CD14-positive monocyte (primary cell): Measurements from ENCODE around the gene FKBP15. TPM values are rescaled to one million over a fixed set of nuclear protein-coding genes. Genes with fewer than 3 reads are reported as not detected.

Source experiments
- DNase-seq, 3 donors: peaks; one replicate each; pipeline ENCODE4 v3.0.0-alpha.2; 2011 to 2022
- H2AFZ ChIP-seq: 2 replicates; pipeline ENCODE4 v1.6.0; 2012; ENCODE audit warnings: mild to moderate bottlenecking, low read depth, low read length, inconsistent platforms; ENCODE audit not compliant: insufficient read depth, poor library complexity, severe bottlenecking
- H3K27ac ChIP-seq, 2 donors: 1 replicate in 1 of 2; 2 replicates in 1 of 2; pipeline ENCODE4 v1.5.1; 2012 to 2013; ENCODE audit warnings: low read length in 2 of 2, control low read depth in 1 of 2, inconsistent platforms in 1 of 2, low read depth in 1 of 2, mild to moderate bottlenecking in 1 of 2
- H3K27me3 ChIP-seq, 2 donors: one replicate each; pipeline versions ENCODE4 v1.6.0 to v1.6.1; 2011 to 2013; ENCODE audit warnings: low read length in 2 of 2; ENCODE audit not compliant: control insufficient read depth in 2 of 2, insufficient read depth in 2 of 2
- H3K36me3 ChIP-seq, 2 donors: replicated peaks in 1 of 2; 1 replicate in 1 of 2; 2 replicates in 1 of 2; pipeline versions ENCODE4 v1.5.1 to v1.6.1; 2012 to 2013; ENCODE audit warnings: low read length in 2 of 2, control low read depth in 1 of 2, inconsistent platforms in 1 of 2, mild to moderate bottlenecking in 1 of 2; ENCODE audit not compliant: insufficient read depth in 2 of 2, control insufficient read depth in 1 of 2
- H3K4me1 ChIP-seq, 2 donors: 1 replicate in 1 of 2; 2 replicates in 1 of 2; pipeline versions ENCODE4 v1.5.1 to v1.6.1; 2012 to 2013; ENCODE audit warnings: low read length in 2 of 2, control low read depth in 1 of 2, inconsistent platforms in 1 of 2, mild to moderate bottlenecking in 1 of 2, moderate library complexity in 1 of 2; ENCODE audit not compliant: insufficient read depth in 2 of 2, control insufficient read depth in 1 of 2
- H3K4me2 ChIP-seq: replicated peaks from 2 replicates; pipeline ENCODE3; 2012; ENCODE audit warnings: low read length, moderate library complexity, mild to moderate bottlenecking; ENCODE audit not compliant: poor library complexity, severe bottlenecking; ENCODE audit errors: extremely low read depth
- H3K4me3 ChIP-seq, 3 experiments: fragments of 200-600 bp in 1 of 3; sonication (generic) in 1 of 3; replicated peaks in 1 of 3; 1 replicate in 2 of 3; 2 replicates in 1 of 3; pipeline ENCODE4 v1.5.1; 2011 to 2013; ENCODE audit warnings: low read length in 3 of 3, mild to moderate bottlenecking in 3 of 3, control low read depth in 2 of 3, low read depth in 2 of 3, inconsistent platforms in 1 of 3, moderate library complexity in 1 of 3
- H3K79me2 ChIP-seq: 2 replicates; pipeline ENCODE4 v1.6.0; 2012; ENCODE audit warnings: mild to moderate bottlenecking, control low read depth, inconsistent platforms, low read length, moderate library complexity; ENCODE audit not compliant: insufficient read depth
- H3K9ac ChIP-seq: 2 replicates; pipeline ENCODE4 v1.6.0; 2017; ENCODE audit warnings: low read length, mild to moderate bottlenecking; ENCODE audit not compliant: insufficient read depth, poor library complexity, severe bottlenecking
- H3K9me3 ChIP-seq, 2 donors: replicated peaks in 1 of 2; 1 replicate in 1 of 2; 2 replicates in 1 of 2; pipeline versions ENCODE4 v1.5.1 to v1.6.1; 2012 to 2013; ENCODE audit warnings: low read length in 2 of 2, control low read depth in 1 of 2; ENCODE audit not compliant: control insufficient read depth in 1 of 2, insufficient read depth in 1 of 2
- H4K20me1 ChIP-seq: 2 replicates; pipeline ENCODE4 v1.6.0; 2012; ENCODE audit warnings: mild to moderate bottlenecking, low read length, control low read depth, moderate library complexity; ENCODE audit not compliant: insufficient read depth
- H3K27ac Mint-ChIP-seq, 7 donors: one replicate each; pipeline ENCODE4 v1.8.0; 2020; ENCODE audit warnings: mild to moderate bottlenecking in 7 of 7, mixed read lengths in 7 of 7, moderate library complexity in 6 of 7, inconsistent platforms in 2 of 7
- H3K27me3 Mint-ChIP-seq, 3 donors: one replicate each; pipeline ENCODE4 v1.8.0; 2021 to 2022; ENCODE audit warnings: low read depth in 3 of 3, mild to moderate bottlenecking in 3 of 3, mixed read lengths in 3 of 3, moderate library complexity in 3 of 3, inconsistent platforms in 1 of 3
- H3K36me3 Mint-ChIP-seq, 2 donors: one replicate each; pipeline ENCODE4 v1.8.0; 2020; ENCODE audit warnings: mixed read lengths in 2 of 2, inconsistent platforms in 1 of 2, mild to moderate bottlenecking in 1 of 2
- H3K4me1 Mint-ChIP-seq: one replicate; pipeline ENCODE4 v1.8.0; 2020; ENCODE audit warnings: mild to moderate bottlenecking, mixed read lengths
- H3K4me3 Mint-ChIP-seq, 2 donors: one replicate each; pipeline ENCODE4 v1.8.0; 2020; ENCODE audit warnings: mild to moderate bottlenecking in 2 of 2, mixed read lengths in 2 of 2, moderate library complexity in 1 of 2
- H3K9me3 Mint-ChIP-seq, 7 donors: one replicate each; pipeline ENCODE4 v1.8.0; 2020 to 2022; ENCODE audit warnings: mixed read lengths in 7 of 7, mild to moderate bottlenecking in 6 of 7, moderate library complexity in 6 of 7, inconsistent platforms in 2 of 7
- WGBS: methylation state at CpG from one replicate; pipeline ENCODE4 v1.1.5; 2013; ENCODE audit warnings: missing lambda C conversion rate; ENCODE audit not compliant: insufficient coverage; 5-methylcytosine and 5-hydroxymethylcytosine counted together
- intact Hi-C, 2 donors: fragments of 100-400 bp; cut with micrococcal nuclease; formaldehyde crosslinking; loops; one replicate each; pipeline versions ENCODE4 v1.15.0 to v1.15.1; 2023
- polyA plus RNA-seq, 3 donors: library from polyadenylated mRNA; depleted of rRNA in 1 of 3; unstranded in 2 of 3; stranded (reverse) in 1 of 3; fragments of 300-500 nt in 2 of 3; fragments of >200 nt in 1 of 3; fragmentation: Illumina TruSeq in 2 of 3; gene quantifications; 1 replicate in 2 of 3; 2 replicates in 1 of 3; pipeline ENCODE4 v1.2.3, GENCODE V29; 2012 to 2021
- TF ChIP-seq, protein P1 (sequence below): fragments of 200-600 bp; IDR thresholded peaks from one replicate; pipeline ENCODE4 v1.8.0; 2022; ENCODE audit warnings: antibody characterized with exemption, mild to moderate bottlenecking

The FKBP15 gene
- polyA plus RNA-seq, 3 donors = 32.3 to 120 (median 55.7) TPM

DNA sequence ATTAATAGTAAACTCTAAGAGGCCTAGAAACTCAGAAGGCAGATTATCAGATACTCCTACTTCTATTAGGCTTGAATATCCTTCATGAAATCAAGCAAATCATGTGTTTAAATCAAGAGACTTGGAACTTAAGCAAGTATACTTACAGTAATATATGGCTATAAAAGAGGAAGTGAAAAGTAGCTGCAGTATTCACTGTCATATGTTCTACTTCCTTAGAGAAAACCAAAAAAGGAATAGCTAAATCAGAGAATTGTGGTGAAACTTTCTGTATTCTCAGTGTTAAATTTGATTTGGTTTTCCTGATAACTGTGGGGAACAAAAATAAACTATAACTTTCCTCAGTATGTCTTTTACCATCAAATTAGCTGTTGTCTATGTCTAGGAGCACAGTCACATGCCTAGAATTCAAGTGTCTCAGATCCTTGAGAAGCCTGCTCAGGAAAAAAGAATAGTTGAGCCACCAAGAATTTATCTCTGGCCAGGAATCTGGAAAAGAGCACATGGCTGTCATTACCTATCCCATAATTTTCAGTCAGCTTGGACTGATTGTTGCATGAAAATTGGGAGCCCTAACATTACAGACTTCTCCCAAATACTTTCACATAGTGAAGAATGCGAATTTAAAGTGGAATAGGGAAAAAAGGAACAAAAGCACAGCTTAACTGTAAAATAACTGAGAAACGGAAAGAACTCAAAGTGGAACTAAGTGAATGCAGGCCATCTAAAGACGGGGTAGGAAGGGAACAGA lies 1.7 kb downstream of the FKBP15 start:
- intact Hi-C loops = loop anchor here in 1 of 2 donors (2.0 kb wide), 1 partner anchor 69 kb away; the partner anchor contains the start of gene SLC31A2
- H3K9me3 Mint-ChIP-seq = peaks cover 0 to 3% (median 0%) of the 10 kb centered on the region in 7 donors
- Histone ChIP-seq H3K4me3 (peak overlapping the region; percentile 86 to 98 (median 95)), H3K79me2 (peaks cover 88% of the 10 kb centered on the region), H3K27me3 (no peaks in the 10 kb centered on the region), H3K9ac (peak overlapping the region; percentile 70), H3K9me3 (no peaks in the 10 kb centered on the region), H4K20me1 (peaks cover 39% of the 10 kb centered on the region), H2AFZ (peak overlapping the region; percentile 34), H3K4me2 (peak overlapping the region; percentile 99), H3K36me3 (peaks cover 2 to 7% of the 10 kb centered on the region in 2 donors), H3K4me1 (peaks cover 58 to 77% of the 10 kb centered on the region in 2 donors), H3K27ac (peak overlapping the region; percentile 34 to 87)
- TF ChIP-seq, protein P1, sequence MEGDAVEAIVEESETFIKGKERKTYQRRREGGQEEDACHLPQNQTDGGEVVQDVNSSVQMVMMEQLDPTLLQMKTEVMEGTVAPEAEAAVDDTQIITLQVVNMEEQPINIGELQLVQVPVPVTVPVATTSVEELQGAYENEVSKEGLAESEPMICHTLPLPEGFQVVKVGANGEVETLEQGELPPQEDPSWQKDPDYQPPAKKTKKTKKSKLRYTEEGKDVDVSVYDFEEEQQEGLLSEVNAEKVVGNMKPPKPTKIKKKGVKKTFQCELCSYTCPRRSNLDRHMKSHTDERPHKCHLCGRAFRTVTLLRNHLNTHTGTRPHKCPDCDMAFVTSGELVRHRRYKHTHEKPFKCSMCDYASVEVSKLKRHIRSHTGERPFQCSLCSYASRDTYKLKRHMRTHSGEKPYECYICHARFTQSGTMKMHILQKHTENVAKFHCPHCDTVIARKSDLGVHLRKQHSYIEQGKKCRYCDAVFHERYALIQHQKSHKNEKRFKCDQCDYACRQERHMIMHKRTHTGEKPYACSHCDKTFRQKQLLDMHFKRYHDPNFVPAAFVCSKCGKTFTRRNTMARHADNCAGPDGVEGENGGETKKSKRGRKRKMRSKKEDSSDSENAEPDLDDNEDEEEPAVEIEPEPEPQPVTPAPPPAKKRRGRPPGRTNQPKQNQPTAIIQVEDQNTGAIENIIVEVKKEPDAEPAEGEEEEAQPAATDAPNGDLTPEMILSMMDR = no peak
- H3K36me3 Mint-ChIP-seq = peaks cover 15 to 16% of the 10 kb centered on the region in 2 donors
- peak overlapping the region; percentile 93 to 94 for H3K4me3 Mint-ChIP-seq
- H3K4me1 Mint-ChIP-seq = peaks cover 68% of the 10 kb centered on the region
- DNase-seq = peak; percentile 57 to 86 (median 76)
- 0% methylated on average over 1 of the region's 3 CpGs for WGBS
- H3K27ac Mint-ChIP-seq = peak overlapping the region; percentile 91 to 99 (median 94)
- H3K27me3 Mint-ChIP-seq = no peaks in the 10 kb centered on the region

DNA sequence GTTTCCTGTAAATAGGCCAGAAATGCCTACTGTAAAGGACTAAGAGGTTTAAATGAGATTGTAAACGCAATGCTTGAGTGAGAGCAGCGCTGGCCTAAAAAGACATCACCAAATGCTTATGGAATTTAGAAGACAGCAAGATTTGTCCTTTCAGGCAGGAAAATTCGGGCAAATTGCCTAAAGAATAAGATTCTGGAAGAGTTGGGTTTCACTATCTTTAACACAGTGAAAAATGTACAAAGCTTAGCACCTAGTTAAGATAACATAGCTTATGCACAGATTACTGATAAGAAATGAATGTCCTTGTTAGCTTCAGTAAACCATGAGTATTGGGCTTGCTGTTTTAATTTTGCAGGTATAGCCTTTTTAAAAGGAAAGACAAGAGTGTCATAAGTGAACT lies 4.7 kb downstream of the FKBP15 start:
- TF ChIP-seq, protein P1 = no peak
- Mint-ChIP-seq H3K27me3 (no peaks in the 10 kb centered on the region), H3K4me3 (no peak overlapping the region), H3K9me3 (peaks cover 0 to 5% (median 0%) of the 10 kb centered on the region in 7 donors), H3K4me1 (peaks cover 57% of the 10 kb centered on the region), H3K36me3 (peaks cover 32 to 41% of the 10 kb centered on the region in 2 donors), H3K27ac (peak overlapping the region in 1 of 7 donors; percentile 50)
- H3K9me3 ChIP-seq = no peaks in the 10 kb centered on the region
- peaks cover 34 to 51% of the 10 kb centered on the region in 2 donors for H3K4me1 ChIP-seq
- no peak overlapping the region for H3K4me3 ChIP-seq
- no CpG with 5 or more reads among the region's 3 CpGs for WGBS
- H3K27me3 ChIP-seq = no peaks in the 10 kb centered on the region
- peaks cover 56% of the 10 kb centered on the region for H4K20me1 ChIP-seq
- H3K9ac ChIP-seq = no peak overlapping the region
- intact Hi-C loops = no loop called here
- H3K4me2 ChIP-seq = no peak overlapping the region
- H3K79me2 ChIP-seq = peaks cover 88% of the 10 kb centered on the region
- peaks cover 10 to 33% of the 10 kb centered on the region in 2 donors for H3K36me3 ChIP-seq
- H3K27ac ChIP-seq = peak overlapping the region in 1 of 2 donors; percentile 51
- no peak for DNase-seq
- H2AFZ ChIP-seq = no peak overlapping the region
